HepG2 (cell line): ENCODE results near the gene HEXA. TPM values are rescaled to one million over a fixed set of nuclear protein-coding genes. Genes with fewer than 3 reads are reported as not detected.

ENCODE experiments used
- ARHGAP35 ChIP-seq: sonication (generic); formaldehyde crosslinking; IDR thresholded peaks from 2 replicates; pipeline ENCODE4 v1.9.0; 2022; ENCODE audit warnings: mild to moderate bottlenecking, inconsistent platforms, moderate library complexity, missing genetic modification reagents, borderline replicate concordance
- ATAD3A ChIP-seq: sonication (generic); formaldehyde crosslinking; IDR thresholded peaks from 2 replicates; pipeline ENCODE4 v1.4.0; 2020; ENCODE audit warnings: missing genetic modification reagents
- CEBPG ChIP-seq: IDR thresholded peaks from 2 replicates; pipeline ENCODE4 v1.6.1; 2016
- EZH2 ChIP-seq: conservative IDR thresholded peaks from 2 replicates; pipeline ENCODE4 v1.6.1; 2012; ENCODE audit warnings: mild to moderate bottlenecking, low read depth, low read length, moderate library complexity
- IRF1 ChIP-seq: sonication (generic); formaldehyde crosslinking; IDR thresholded peaks from 2 replicates; pipeline ENCODE4 v1.4.0; 2020; ENCODE audit warnings: low read depth, mild to moderate bottlenecking, missing genetic modification reagents
- KAT8 ChIP-seq: IDR thresholded peaks from 2 replicates; pipeline ENCODE4 v1.6.1; 2016; ENCODE audit warnings: missing genetic modification reagents, missing compliant biosample characterization
- NCOA2 ChIP-seq: sonication (generic); formaldehyde crosslinking; IDR thresholded peaks from 2 replicates; pipeline ENCODE4 v1.8.0; 2022; ENCODE audit warnings: inconsistent platforms
- PHF20 ChIP-seq: sonication (generic); formaldehyde crosslinking; IDR thresholded peaks from 2 replicates; pipeline ENCODE4 v1.5.0; 2020; ENCODE audit warnings: mild to moderate bottlenecking, missing genetic modification reagents
- PTBP1 ChIP-seq: fragments of 200-400 bp; formaldehyde crosslinking; IDR thresholded peaks from 2 replicates; pipeline ENCODE4 v1.6.1; 2018; ENCODE audit warnings: low read length, low read depth; ENCODE audit not compliant: poor library complexity, severe bottlenecking
- RFX5 ChIP-seq: IDR thresholded peaks from 2 replicates; pipeline ENCODE4 v1.6.1; 2011; ENCODE audit warnings: low read depth, low read length, improper control_type of control experiment
- SMAD9 ChIP-seq: sonication (generic); formaldehyde crosslinking; IDR thresholded peaks from 2 replicates; pipeline ENCODE4 v1.5.1; 2020; ENCODE audit warnings: mild to moderate bottlenecking, missing genetic modification reagents
- SPEN ChIP-seq: sonication (generic); formaldehyde crosslinking; IDR thresholded peaks from 2 replicates; pipeline ENCODE4 v1.5.1; 2020; ENCODE audit warnings: low read depth, mild to moderate bottlenecking, missing genetic modification reagents
- YEATS4 ChIP-seq: sonication (generic); formaldehyde crosslinking; IDR thresholded peaks from 2 replicates; pipeline ENCODE4 v1.4.0; 2020; ENCODE audit warnings: missing genetic modification reagents, borderline replicate concordance
- ZBTB21 ChIP-seq: sonication (generic); formaldehyde crosslinking; IDR thresholded peaks from 2 replicates; pipeline ENCODE4 v1.4.0; 2020; ENCODE audit warnings: missing genetic modification reagents
- ZBTB46 ChIP-seq: sonication (generic); formaldehyde crosslinking; IDR thresholded peaks from 2 replicates; pipeline ENCODE4 v1.4.0; 2020; ENCODE audit warnings: mild to moderate bottlenecking, missing genetic modification reagents, borderline replicate concordance
- ZNF616 ChIP-seq: sonication (generic); formaldehyde crosslinking; IDR thresholded peaks from 2 replicates; pipeline ENCODE4 v1.5.0; 2020; ENCODE audit warnings: low read depth, mild to moderate bottlenecking, missing genetic modification reagents
- ZSCAN5A ChIP-seq: sonication (generic); formaldehyde crosslinking; IDR thresholded peaks from 2 replicates; pipeline ENCODE4 v1.8.0; 2022; ENCODE audit warnings: mild to moderate bottlenecking, missing genetic modification reagents, borderline replicate concordance
- polyA plus RNA-seq, 8 experiments: library from polyadenylated mRNA; depleted of rRNA in 3 of 8; stranded (reverse) in 7 of 8; unstranded in 1 of 8; fragments of >200 nt; fragmentation: Illumina TruSeq in 4 of 8; extraction: Trizol in 4 of 8; gene quantifications; 2 replicates each; pipeline versions ENCODE4 v1.2.1 to v1.2.3, GENCODE V29; 2011 to 2016; ENCODE audit warnings: low read depth in 4 of 8, missing spikeins in 1 of 8, mixed read lengths in 1 of 8; ENCODE audit not compliant: insufficient read depth in 1 of 8
- total RNA-seq, 5 experiments: library from RNA; depleted of rRNA; stranded (reverse); fragments of >200 nt; fragmentation: Illumina TruSeq; extraction: Trizol; gene quantifications; 2 replicates each; pipeline ENCODE4 v1.2.3, GENCODE V29; 2016; ENCODE audit warnings: low read depth in 1 of 5
- TF ChIP-seq, protein P1 (sequence below): sonication (generic); formaldehyde crosslinking; IDR thresholded peaks from 2 replicates; pipeline ENCODE4 v1.8.1; 2023; ENCODE audit warnings: missing genetic modification reagents, inconsistent platforms, borderline replicate concordance
- TF ChIP-seq, protein P2 (sequence below): sonication (generic); formaldehyde crosslinking; IDR thresholded peaks from 2 replicates; pipeline ENCODE4 v1.4.0; 2020; ENCODE audit warnings: missing genetic modification reagents

The HEXA gene
- total and polyA plus RNA-seq, 2 of the 13 experiments (the other 11 are each of a cell fraction or from before 2014, with no cell fraction given): 106 to 219 TPM

DNA sequence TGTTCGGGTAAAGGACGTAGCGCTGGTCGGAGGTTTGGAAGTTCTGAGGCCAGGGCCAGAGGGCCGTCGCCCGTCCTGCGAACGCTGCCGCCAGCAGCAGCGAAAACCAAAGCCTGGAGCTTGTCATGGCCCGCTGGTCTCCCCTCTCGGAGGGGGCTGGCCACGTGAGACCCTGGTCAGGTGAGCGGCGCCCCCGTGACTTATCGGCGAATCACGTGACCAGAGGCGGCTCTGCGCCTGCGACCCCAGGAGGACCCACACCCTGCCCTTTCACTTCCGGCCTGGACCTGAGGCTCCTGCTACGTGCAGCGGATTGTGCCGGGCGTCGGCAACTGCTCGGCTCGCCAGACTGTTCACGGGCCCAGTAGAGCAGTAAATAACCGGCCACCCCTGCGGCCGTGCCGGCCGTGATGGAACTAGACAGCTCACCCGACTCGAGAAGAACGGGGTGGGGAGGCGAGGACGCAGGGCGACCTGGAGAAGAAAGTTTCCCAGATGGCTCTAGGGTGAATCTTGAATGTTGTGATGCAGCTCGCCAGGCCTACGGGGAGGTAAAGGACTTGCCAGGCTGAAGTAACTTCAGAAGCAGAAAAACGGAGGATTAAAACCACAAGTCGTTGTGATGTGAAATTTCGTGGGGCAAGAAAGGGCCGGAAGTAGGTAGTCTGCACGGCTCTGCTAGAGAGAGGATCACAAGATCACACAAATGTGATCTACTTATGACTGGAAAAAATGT is at the start of gene HEXA (continued):
- peak; percentile 36 for TF ChIP-seq PTBP1
- TF ChIP-seq RFX5: no peak
- TF ChIP-seq SMAD9 (CRISPR knock-in tag): peak; percentile 79; the same call in 1 of the 2 replicates
- TF ChIP-seq ZBTB21 (CRISPR knock-in tag): no peak
- TF ChIP-seq CEBPG (CRISPR knock-in tag): peak; percentile 47
- TF ChIP-seq ZBTB46 (CRISPR knock-in tag): no peak
- peak; percentile 70; the same call in 1 of the 2 replicates for TF ChIP-seq NCOA2 (CRISPR knock-in tag)
- TF ChIP-seq IRF1 (CRISPR knock-in tag): peak; percentile 49; the same call in 1 of the 2 replicates
- peak; percentile 80; the same call in 1 of the 2 replicates for TF ChIP-seq ZSCAN5A (CRISPR knock-in tag)
- TF ChIP-seq ARHGAP35: 0 out of 2 replicates have a peak, but pooled peaks have one; percentile 90
- TF ChIP-seq KAT8: peak; percentile 100
- TF ChIP-seq, protein P1, sequence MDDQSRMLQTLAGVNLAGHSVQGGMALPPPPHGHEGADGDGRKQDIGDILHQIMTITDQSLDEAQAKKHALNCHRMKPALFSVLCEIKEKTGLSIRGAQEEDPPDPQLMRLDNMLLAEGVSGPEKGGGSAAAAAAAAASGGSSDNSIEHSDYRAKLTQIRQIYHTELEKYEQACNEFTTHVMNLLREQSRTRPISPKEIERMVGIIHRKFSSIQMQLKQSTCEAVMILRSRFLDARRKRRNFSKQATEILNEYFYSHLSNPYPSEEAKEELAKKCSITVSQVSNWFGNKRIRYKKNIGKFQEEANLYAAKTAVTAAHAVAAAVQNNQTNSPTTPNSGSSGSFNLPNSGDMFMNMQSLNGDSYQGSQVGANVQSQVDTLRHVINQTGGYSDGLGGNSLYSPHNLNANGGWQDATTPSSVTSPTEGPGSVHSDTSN (CRISPR knock-in tag): peak; percentile 49; the same call in 1 of the 2 replicates
- TF ChIP-seq EZH2: no peak
- TF ChIP-seq, protein P2, sequence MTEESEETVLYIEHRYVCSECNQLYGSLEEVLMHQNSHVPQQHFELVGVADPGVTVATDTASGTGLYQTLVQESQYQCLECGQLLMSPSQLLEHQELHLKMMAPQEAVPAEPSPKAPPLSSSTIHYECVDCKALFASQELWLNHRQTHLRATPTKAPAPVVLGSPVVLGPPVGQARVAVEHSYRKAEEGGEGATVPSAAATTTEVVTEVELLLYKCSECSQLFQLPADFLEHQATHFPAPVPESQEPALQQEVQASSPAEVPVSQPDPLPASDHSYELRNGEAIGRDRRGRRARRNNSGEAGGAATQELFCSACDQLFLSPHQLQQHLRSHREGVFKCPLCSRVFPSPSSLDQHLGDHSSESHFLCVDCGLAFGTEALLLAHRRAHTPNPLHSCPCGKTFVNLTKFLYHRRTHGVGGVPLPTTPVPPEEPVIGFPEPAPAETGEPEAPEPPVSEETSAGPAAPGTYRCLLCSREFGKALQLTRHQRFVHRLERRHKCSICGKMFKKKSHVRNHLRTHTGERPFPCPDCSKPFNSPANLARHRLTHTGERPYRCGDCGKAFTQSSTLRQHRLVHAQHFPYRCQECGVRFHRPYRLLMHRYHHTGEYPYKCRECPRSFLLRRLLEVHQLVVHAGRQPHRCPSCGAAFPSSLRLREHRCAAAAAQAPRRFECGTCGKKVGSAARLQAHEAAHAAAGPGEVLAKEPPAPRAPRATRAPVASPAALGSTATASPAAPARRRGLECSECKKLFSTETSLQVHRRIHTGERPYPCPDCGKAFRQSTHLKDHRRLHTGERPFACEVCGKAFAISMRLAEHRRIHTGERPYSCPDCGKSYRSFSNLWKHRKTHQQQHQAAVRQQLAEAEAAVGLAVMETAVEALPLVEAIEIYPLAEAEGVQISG (CRISPR knock-in tag): peak; percentile 93
- peak; percentile 97 for TF ChIP-seq YEATS4
- no peak; the same call in 1 of the 2 replicates for TF ChIP-seq ATAD3A (CRISPR knock-in tag)
- no peak; the same call in 1 of the 2 replicates for TF ChIP-seq ZNF616 (CRISPR knock-in tag)
- peak; percentile 100 for TF ChIP-seq PHF20 (CRISPR knock-in tag)
- TF ChIP-seq SPEN (CRISPR knock-in tag): peak; percentile 100
